AML-193 (cell line): ENCODE results near the gene NPY4R.
"Not testable (repeated sequence)": the region's sequence is repeated elsewhere in the genome, so short reads cannot be mapped to it uniquely, and the experiment has no call there.

Source experiments
- DNase-seq, 2 experiments: peaks; one replicate each; lab custom pipeline; 2025; lab: John Stamatoyannopoulos, UW

The NPY4R gene

DNA sequence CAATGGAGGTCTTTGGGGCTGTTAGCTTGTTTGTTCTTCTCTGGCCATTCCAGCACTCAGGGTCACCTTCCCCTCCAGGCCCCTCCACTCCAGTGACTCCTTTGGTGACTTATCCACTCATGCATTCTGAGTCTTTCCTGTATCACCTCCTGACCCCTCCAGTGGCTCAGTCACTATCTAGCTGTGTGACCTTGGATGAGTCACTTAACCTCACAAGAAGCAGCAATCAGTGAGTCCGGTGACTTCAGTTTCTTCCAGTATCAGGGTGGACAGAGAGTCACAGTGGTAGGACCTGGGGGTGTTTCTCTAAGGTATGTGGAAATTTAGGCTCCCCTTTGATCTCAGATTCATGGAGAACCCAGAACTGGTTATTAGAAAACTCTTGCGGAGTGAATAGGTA, 9.8 kb downstream of the NPY4R start:
- not testable (repeated sequence) for DNase-seq

DNA sequence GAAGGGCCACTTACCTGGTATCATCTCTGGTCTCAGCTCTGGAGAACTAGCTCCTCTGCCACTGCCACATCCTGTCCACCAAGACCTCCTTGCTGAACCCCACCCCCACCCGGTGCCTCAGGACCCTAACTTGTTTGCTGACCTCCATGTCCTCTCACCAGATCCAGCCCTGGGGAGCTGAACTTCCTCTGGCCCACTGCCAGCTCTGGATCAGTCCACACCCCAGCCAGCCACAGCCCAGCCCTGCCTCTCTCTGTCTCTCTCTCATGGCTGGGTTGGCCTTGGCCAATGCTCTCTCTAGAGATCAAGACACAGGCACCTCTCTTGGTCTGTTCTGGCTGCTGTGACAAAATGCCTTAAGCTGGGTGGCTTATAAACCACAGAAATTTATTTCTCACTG, 14.4 kb downstream of the NPY4R start:
- DNase-seq = not testable (repeated sequence)

DNA sequence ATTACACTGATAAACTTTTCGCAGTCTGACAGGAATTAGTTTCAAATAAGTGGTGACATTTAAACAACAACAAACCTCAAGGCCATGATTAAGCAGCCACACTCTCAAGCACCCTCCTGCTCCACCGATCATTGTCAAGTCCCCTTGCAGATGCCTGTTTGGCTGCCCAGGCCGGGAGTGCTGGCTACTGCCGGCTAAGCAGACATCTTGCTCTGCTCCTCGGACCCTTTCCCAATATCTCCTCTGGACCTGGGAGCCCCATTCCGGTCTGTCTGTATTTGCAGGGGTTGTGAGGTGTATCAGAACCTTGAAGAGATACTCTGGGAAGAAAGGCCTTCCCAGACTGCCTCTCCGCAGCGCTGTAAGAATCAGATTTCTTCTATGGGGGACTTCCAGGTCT, 14.9 kb downstream of the NPY4R start:
- not testable (repeated sequence) for DNase-seq

DNA sequence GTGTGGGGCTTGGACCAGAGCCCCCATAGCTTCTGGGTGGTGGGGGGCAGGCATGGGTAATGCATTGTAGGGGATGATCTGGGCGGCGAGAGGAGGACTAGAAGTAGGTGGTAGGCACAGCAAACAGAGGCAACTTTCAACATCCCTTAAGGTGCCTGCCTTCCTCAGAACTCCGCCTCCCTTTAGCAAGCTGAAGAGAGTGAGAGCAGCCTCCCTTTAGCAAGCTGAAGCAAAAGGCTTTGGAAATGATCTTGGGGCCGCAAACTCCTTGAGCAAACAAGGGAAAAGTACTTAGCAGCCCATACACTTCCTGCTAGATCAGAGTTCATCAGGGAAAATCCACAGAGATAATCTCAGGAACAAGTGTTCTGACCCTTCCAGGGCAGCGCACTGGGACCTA, 18.3 kb downstream of the NPY4R start:
- DNase-seq = not testable (repeated sequence)

DNA sequence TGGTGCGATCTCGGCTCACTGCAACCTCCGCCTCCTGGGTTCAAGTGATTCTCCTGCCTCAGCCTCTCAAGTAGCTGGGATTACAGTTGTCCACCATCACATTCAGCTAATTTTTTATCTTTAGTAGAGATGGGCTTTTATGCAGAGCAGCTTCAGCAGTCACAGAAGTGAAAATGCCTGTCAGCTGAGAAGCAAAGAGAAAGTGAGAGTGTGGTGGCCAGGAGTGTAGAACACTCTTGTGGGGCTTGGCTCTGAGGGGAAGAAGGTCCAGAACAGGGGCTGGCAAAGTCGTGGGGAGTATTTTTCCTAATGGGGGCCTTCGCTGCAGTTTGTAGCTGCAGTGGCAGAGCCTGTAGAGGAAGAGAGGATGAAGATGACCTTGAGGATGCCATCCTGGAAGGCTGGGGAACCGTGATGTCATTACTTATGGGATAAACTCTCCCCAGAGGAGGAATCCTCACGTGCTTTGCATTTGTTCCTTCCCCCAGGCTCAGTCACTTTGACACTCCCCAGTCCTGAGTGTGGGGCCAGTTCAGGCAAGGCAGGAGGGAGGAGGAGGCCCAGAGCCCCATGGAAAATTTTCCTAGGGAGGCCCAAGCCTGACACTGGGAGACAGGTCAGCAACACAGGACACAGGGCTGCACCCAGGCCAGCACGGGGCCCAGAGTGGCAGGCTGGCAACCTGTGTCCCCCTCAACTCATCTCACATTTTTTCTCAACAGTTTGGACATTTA, 20.2 kb downstream of the NPY4R start:
- DNase-seq = not testable (repeated sequence)

DNA sequence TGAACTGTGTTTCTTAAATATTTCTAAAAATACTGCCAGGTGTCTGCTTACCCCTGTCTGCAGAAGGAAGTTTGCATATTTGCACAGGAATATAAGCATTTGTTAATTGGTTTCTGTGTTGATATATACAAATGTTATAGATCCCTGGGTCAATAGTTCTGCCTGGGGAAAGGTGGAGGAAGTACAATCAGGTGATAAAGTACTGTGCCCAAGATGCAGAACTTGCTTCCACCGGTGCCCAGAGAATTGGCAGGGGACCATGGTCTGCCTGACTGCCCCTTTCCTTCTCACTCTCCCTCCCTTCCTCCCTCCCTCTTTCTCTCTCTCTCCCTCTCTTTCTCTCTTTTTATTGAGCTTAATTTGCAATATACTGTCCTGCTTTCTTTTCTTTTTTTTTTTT, 22.3 kb downstream of the NPY4R start:
- not testable (repeated sequence) for DNase-seq

DNA sequence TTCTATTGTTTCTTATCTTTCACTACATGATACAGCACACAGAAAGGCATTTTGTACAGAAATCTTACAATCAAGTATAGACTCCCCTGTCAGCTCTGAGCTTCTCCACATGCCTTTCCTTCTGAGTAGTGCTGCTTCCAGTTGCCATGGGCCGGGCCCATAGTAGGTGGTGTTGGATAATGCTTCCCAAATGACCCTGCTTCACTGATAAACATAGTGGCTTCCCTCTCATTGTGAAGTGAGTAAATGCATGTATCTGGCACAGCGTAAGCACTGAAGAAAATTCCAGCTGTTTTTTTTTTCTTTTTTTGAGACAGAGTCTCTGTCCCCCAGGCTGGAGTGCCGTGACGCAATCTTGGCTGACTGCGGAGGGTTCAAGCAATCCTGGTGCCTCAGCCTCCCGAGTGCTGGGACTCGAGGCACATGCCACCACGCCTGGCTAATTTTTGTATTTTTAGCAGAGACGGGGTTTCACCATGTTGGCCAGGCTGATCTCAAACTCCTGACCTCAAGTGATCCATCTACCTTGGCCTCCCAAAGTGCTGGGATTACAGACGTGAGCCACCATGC, 23.0 kb downstream of the NPY4R start:
- not testable (repeated sequence) for DNase-seq

DNA sequence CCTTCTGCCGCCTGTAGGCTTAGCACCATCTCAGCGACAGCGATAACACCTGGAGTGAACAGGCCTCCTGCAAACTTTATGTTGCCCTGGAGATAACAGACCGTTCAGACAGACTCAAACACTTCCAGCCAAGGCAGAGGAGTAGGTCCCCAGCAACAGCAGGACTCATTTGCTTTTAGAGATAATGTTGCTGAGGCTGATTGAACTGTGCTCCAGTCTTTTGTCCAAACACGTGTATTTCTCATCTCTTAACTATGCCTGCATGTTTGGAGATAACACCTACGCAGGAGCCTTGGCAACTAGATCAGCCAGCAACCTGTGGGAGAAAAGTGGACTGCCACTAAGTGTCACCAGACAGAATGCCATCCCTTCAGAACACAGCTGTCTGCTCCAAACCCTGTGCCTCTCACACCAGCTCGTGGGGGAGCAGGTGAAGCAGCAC, 23.9 kb downstream of the NPY4R start:
- DNase-seq = not testable (repeated sequence)

DNA sequence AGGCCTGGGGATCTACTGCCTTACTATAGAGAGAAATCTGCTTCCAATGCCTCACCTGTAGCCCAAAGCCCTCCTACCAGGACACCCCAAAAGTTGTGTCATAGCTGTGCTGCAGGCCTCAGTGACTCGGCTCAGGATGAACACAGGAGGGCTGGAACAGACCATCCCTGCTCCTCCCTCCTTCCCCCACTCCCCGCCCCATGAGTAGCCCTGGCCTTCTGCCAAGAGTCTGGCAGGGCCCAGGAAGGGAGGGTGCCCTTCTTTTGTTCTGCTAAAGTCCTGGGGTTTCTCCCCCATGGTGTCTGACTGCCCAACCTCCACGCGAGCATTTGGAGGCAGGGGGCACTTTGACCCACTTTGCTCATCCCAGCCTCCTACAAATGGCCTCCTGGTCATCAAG, 24.8 kb downstream of the NPY4R start:
- not testable (repeated sequence) for DNase-seq

DNA sequence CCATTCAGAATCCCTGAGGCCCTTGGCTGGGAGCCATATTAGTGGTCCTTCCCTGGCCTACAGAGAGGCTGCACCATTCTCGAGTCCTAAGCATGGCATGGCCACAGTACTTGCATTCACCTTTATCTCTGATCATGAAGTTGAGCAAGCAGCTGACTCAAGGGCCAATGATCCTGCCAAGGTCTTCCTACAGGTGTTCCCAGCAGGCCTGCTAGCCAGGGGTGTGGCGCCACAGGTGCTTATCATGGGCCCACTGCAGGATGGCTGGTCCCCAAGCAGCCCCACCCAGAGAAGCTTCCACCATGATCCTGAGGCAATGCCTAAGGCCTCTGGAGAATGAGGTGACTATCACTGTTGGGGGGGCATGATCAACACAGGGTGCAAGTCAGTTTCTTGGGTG, 42.2 kb downstream of the NPY4R start:
- DNase-seq = not testable (repeated sequence)

DNA sequence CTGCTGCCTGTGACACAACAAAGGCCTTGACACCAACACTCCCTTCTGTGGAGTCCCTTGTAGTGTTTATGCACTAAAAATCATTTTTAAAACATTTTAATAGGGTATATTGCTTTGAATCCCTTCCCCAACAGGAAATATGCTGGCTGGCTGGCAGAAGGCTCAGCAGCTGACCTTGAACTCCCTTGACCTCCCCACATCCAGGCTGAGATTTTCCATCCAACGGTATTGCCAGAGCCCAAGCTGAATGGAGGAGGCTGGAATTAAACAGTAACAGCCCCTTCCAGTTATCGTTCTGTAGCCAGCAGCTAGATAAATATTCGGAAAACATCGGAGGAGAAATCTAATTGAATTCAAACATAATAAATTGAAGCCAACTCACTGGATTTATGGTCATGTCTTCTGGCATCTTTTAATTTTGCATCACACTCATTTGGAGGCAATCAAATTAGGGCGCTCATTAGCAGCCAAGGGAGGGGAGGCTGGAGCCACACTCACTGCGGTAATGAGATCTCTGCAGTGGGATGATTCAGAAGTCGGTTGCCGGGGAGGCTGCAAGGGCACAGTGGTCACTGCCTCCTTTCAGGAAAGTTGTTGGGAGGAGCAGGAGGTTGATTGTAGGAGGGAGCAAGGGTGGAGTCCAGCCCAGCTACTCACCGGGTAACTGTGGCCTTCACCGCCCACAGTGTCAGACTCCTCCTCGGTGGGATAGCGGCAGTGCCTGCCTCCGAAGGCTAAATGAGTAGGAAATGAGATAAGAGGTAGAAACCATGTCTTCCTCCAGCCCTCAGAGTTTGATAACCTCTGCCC, 46.0 kb downstream of the NPY4R start:
- not testable (repeated sequence) for DNase-seq

DNA sequence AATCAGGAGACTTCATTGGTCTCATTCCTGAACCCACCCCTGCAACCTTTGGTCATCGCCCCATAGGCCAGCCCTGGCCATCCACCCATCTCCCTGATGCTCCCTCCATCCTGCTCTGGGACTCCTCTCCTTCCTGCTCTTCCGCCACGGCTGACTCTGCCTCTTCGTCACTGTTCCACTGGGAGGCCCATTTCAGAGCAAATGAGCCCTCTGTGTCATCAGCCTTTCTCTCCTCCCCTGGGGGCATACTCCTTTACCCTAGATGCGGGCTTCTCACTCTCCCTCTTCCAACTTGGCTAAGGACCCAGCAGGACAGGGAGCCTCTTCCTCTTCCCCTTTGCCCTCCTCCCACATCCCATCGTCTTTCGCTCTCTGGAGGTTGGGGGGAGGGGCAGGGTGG, 47.5 kb downstream of the NPY4R start:
- DNase-seq = not testable (repeated sequence)

DNA sequence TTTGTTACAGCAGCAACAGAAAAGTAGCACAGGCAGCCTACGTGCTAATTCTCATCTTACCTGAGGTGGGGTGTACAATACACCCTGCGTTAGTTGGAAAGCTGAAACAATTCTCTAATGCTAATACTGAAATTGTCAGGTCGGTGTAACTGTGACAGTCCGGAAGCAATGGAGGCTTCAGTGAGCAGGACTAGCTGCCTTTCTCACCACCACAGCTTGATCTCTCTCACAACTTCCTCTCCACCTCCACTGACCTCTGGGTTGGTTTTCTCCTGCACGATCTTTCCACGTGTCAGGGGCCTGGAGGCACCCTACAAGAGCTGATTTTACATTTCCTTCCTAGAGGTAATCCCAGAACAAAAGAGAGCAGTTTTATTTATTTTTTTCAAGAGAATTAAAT, 50.5 kb downstream of the NPY4R start:
- DNase-seq = not testable (repeated sequence)

DNA sequence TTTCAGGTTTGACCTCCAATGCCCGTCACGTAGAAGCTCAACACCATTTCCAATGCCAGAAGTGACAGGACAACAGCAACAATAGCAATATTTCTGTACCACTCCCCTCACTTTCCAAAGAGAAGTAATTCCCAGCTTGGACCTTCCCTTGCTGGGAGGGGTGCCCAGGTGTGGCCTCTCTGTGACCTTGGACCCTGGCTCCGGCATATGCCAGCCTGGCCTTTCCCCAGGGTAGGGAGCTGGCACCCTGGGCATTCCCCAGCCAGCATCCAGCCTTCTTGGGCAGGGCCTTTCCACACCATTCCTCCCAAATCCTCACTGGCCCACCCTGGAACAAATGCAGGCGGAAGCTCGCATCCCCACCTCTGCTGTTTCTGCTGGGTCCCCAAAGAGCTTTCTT, 53.1 kb downstream of the NPY4R start:
- not testable (repeated sequence) for DNase-seq

DNA sequence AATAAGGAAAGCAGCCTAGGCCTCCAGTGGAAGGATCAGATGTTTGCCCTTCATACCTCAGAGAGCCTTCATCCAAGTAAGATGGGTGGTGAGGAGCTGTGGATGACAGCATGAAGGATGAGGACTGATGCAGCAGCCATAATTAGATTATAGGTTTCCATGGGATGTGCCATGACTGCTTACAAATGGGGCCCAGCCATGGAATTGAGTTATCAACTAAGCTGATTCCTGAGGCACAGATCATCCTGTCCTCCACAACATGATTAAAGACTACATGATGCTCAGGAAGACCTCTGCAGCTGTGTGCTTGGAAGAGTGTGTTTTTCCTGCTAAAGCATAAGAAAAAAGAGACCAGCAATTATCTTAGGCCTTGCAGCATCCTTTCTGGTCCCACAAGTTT, 54.6 kb downstream of the NPY4R start:
- DNase-seq = not testable (repeated sequence)
